GM21723 (cell line): Measurements from ENCODE around the gene SLC3A2.

Experiments used
- ATAC-seq: cut with Tn5 transposase; IDR thresholded peaks from one replicate; pipeline ENCODE4 v1.9.1; 2021; ENCODE audit warnings: mild to moderate bottlenecking, moderate library complexity; ENCODE audit not compliant: unreplicated experiment

SLC3A2 gene

GRCh38 chr11:62879235-62879978 lies 1.3 kb upstream of the SLC3A2 start:
- no peak for ATAC-seq

GRCh38 chr11:62880231-62880802 lies 379 bp upstream of the SLC3A2 start:
- peak; percentile 28 for ATAC-seq

GRCh38 chr11:62881579-62882430 lies 1.1 kb downstream of the SLC3A2 start:
- peak; percentile 53 for ATAC-seq

GRCh38 chr11:62882431-62882749 lies 1.7 kb downstream of the SLC3A2 start:
- no peak for ATAC-seq

- ATAC-seq: no peak
Observed at GRCh38 chr11:62882788-62883501, 2.2 kb downstream of the SLC3A2 start.

- no peak for ATAC-seq
Observed at GRCh38 chr11:62883673-62884072, 3.0 kb downstream of the SLC3A2 start.

GRCh38 chr11:62885137-62885750 lies 4.5 kb downstream of the SLC3A2 start:
- ATAC-seq: no peak

- ATAC-seq: no peak
Observed at GRCh38 chr11:62888406-62888805, 7.7 kb downstream of the SLC3A2 start.

GRCh38 chr11:62889126-62889483 lies 8.4 kb downstream of the SLC3A2 start:
- ATAC-seq: no peak

- no peak for ATAC-seq
Observed at GRCh38 chr11:62889484-62890437, 9.1 kb downstream of the SLC3A2 start.

- no peak for ATAC-seq
Observed at GRCh38 chr11:62892077-62892922, 11.6 kb downstream of the SLC3A2 start.

- no peak for ATAC-seq
Observed at GRCh38 chr11:62895501-62895900, 14.8 kb downstream of the SLC3A2 start.

GRCh38 chr11:62896049-62896448 lies 15.4 kb downstream of the SLC3A2 start:
- no peak for ATAC-seq

- ATAC-seq: no peak
Observed at GRCh38 chr11:62897311-62897710, 16.6 kb downstream of the SLC3A2 start.

- no peak for ATAC-seq
Observed at GRCh38 chr11:62898027-62898426, 17.3 kb downstream of the SLC3A2 start.

- ATAC-seq: no peak
Observed at GRCh38 chr11:62902932-62903331, 22.2 kb downstream of the SLC3A2 start.

- ATAC-seq: no peak
Observed at GRCh38 chr11:62905296-62905695, 24.6 kb downstream of the SLC3A2 start.

GRCh38 chr11:62905927-62906531 lies 25.3 kb downstream of the SLC3A2 start:
- ATAC-seq: peak; percentile 61
